ENCODE data around the gene RNF5.

- no peak for TF ChIP-seq CTCF (IDR thresholded peaks at IDR 0.05)
- TF ChIP-seq POLR2AphosphoS5 (IDR thresholded peaks at IDR 0.05; ENCODE audit: low read depth, low read length): no peak
- TF ChIP-seq TCF7L2 (IDR thresholded peaks at IDR 0.05; ENCODE audit: low read depth, low read length): no peak
- no peak for TF ChIP-seq SIN3A (IDR thresholded peaks at IDR 0.05; ENCODE audit: borderline replicate concordance, insufficient read depth, low read depth, low read length)
Measured at GRCh38 chr6:32200711-32201475, 22.7 kb downstream of the RNF5 start.

Measured in Panc1 (cell line).